Stimulated activated CD4-positive, alpha-beta T cell treated with anti-CD3 and anti-CD28 coated beads, TNF-alpha, amount 100 ng/mL, for 24 hours (primary cell): ENCODE results near the gene PAXX.
"Not testable (repeated sequence)": the region's sequence is repeated elsewhere in the genome, so short reads cannot be mapped to it uniquely, and the experiment has no call there.

Experiments
- DNase-seq, 3 experiments: peaks; one replicate each; pipeline ENCODE4 v3.0.0-alpha.2; 2020; ENCODE audit warnings: low read depth in 3 of 3

PAXX gene

GRCh38 chr9:137032858-137033257, 40.6 kb downstream of the PAXX start:
- no peak for DNase-seq

GRCh38 chr9:137033481-137033880, 41.3 kb downstream of the PAXX start:
- DNase-seq, result not testable (repeated sequence)

DNA sequence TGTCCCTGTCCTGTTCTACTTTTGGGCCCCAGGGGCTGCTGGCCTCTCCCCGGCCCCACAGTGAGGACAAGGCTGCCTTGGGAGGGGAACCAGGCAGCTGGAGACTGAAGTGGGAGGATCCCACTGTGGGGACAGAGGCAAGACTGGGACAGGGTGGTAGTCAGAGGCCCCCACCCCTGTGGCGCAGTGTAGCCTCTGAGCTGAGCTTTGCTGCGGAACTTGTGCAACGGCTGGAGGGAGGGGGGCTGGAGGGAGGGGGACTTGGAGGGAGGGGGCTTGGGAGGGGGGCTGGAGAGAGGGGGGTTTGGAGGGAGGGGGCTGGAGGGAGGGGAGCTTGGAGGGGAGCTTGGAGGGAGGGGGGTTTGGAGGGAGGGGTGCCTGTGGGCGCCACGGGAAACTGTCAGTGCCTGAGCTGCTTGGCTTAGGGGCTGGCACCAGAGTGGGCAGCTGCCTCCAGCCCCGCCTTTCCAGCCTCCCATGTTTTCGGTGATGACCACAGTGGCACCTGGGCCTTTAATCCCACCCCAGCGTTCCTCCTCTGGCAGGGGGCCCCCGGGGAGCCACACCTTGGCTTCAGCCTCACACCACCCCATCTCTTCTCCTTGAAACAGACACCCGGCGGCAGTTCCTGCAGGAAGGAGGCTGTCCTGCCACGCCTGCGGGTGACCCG, 42.0 kb downstream of the PAXX start:
- DNase-seq, result no peak

GRCh38 chr9:137034709-137035506, 42.7 kb downstream of the PAXX start:
- DNase-seq, result peak; percentile 68 to 86 (median 76)

DNA sequence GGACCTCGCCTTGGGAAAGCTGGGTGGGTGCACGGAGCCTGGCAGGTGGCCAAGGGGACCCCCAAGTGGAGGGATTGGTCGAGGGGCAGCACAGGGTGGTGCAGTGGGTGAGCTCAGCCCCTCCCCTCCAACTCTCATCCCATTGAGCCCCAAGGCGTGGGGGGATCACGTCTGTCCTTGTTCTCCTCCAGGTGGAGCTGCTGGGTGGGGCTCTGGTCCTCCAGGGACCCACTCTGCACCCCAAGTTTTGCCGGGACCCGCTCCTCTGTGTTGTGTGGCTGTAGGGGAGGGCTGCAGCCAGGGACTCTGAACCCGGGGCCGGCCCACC, 43.2 kb downstream of the PAXX start:
- no peak for DNase-seq

DNA sequence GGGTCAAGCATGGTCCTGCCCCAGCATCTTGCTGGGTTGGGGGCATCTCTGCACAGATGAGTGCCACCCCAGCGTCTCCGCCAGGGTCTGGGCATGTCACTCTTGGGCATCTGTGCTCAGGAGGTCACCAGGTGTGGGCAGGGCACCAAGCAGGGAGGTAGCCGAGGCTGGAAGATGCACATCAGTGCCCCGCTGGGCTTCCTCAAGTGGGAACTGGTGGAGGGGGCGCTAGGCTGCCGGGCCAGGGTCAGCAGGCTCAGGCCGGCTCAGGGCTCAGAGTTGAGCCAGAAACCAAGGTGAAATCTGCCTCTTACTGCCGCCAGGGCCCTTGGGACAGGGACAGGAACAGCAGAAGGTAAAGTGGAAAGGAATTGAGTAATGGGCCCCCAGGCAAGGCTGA, 43.7 kb downstream of the PAXX start:
- DNase-seq, result no peak

DNA sequence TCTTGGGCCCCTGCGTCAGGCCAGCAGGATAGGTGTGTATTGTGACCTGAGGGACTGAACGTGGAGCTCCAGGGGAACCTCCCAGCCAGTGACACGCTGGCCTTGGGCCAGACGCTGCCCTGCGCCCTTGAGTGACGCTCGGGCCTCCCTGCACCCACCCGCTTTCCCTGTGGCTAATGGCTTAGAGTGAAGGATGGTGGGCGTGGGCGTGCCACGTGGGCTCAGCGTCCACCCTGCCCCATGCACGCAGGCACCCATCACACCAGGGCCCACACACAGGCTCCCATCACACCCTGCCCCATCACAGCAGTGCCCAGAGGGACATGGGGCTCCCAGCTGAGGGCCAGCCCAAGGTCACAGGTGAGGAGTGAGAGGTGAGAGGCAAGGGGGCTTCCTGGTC, 44.8 kb downstream of the PAXX start:
- DNase-seq, result no peak

DNA sequence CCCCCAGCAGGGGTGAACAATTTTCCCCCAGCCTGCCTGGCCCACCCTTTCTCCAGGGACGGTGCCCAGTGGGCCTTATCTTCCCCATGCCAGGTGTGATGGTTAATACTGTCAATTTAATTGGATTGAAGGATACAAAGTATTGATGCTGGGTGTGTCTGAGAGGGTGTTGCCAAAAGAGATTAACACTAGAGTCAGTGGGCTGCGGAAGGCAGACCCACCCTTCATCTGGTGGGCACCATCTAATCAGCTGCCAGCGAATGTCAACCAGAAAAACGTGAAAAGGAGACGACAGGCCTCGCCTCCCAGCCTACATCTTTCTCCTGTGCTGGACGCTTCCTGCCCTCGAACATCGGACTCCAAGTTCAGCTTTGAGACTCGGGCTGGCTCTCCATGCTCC, 45.3 kb downstream of the PAXX start:
- DNase-seq, result no peak

GRCh38 chr9:137038916-137039315, 46.7 kb downstream of the PAXX start:
- DNase-seq, result no peak

DNA sequence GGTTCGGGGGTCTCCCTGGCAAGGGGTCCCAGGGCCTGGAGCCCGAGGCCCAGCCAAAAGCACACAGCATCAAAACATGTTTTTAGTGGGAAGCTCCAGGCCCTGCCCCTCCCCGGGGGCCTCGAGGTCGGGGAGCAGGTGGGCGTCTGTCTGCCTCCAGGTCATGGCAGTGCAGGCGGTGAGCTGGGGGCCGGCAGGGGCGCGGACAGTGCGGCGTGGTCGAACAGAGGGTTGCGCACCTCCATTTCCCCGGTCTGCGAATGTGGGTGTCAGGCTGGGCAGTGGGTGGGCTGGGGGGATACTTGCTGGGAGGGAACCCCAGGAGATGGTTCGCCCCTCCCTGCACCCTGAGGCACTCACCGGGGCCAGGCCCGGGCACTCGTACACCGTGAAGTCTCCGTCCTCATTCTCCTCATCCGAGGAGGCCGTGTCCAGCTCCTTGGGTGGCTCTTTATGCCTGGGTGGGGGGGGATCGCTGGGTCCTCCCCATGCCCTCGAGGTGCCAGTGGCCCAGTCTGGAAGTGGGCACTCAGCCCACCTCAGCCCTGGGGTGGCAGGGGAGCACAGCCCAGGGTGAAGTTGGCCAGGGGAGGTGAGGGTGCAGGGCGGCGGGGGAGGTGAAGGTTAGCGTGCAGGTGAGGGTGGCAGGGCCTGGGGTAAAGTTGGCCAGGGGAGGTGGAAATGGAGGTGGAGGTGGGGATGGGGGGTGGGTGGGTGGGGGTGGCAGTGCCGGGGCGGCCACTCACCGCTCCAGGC, 47.6 kb downstream of the PAXX start:
- DNase-seq, result no peak

- no peak for DNase-seq
Observed at GRCh38 chr9:137040568-137040967, 48.3 kb downstream of the PAXX start.

- no peak for DNase-seq
Observed at GRCh38 chr9:137041124-137041523, 48.9 kb downstream of the PAXX start.

GRCh38 chr9:137042751-137043727, 50.8 kb downstream of the PAXX start:
- DNase-seq, result no peak
